CD14-positive monocyte (primary cell): ENCODE measurements around the gene PPBP. TPM values are rescaled to one million over a fixed set of nuclear protein-coding genes. Genes with fewer than 3 reads are reported as not detected.

Source experiments
- DNase-seq, 3 donors: peaks; one replicate each; pipeline ENCODE4 v3.0.0-alpha.2; 2011 to 2022
- H2AFZ ChIP-seq: 2 replicates; pipeline ENCODE4 v1.6.0; 2012; ENCODE audit warnings: mild to moderate bottlenecking, low read depth, low read length, inconsistent platforms; ENCODE audit not compliant: insufficient read depth, poor library complexity, severe bottlenecking
- H3K27ac ChIP-seq, 2 donors: 1 replicate in 1 of 2; 2 replicates in 1 of 2; pipeline ENCODE4 v1.5.1; 2012 to 2013; ENCODE audit warnings: low read length in 2 of 2, control low read depth in 1 of 2, inconsistent platforms in 1 of 2, low read depth in 1 of 2, mild to moderate bottlenecking in 1 of 2
- H3K27me3 ChIP-seq, 2 donors: one replicate each; pipeline versions ENCODE4 v1.6.0 to v1.6.1; 2011 to 2013; ENCODE audit warnings: low read length in 2 of 2; ENCODE audit not compliant: control insufficient read depth in 2 of 2, insufficient read depth in 2 of 2
- H3K36me3 ChIP-seq, 2 donors: replicated peaks in 1 of 2; 1 replicate in 1 of 2; 2 replicates in 1 of 2; pipeline versions ENCODE4 v1.5.1 to v1.6.1; 2012 to 2013; ENCODE audit warnings: low read length in 2 of 2, control low read depth in 1 of 2, inconsistent platforms in 1 of 2, mild to moderate bottlenecking in 1 of 2; ENCODE audit not compliant: insufficient read depth in 2 of 2, control insufficient read depth in 1 of 2
- H3K4me1 ChIP-seq, 2 donors: 1 replicate in 1 of 2; 2 replicates in 1 of 2; pipeline versions ENCODE4 v1.5.1 to v1.6.1; 2012 to 2013; ENCODE audit warnings: low read length in 2 of 2, control low read depth in 1 of 2, inconsistent platforms in 1 of 2, mild to moderate bottlenecking in 1 of 2, moderate library complexity in 1 of 2; ENCODE audit not compliant: insufficient read depth in 2 of 2, control insufficient read depth in 1 of 2
- H3K4me2 ChIP-seq: replicated peaks from 2 replicates; pipeline ENCODE3; 2012; ENCODE audit warnings: low read length, moderate library complexity, mild to moderate bottlenecking; ENCODE audit not compliant: poor library complexity, severe bottlenecking; ENCODE audit errors: extremely low read depth
- H3K4me3 ChIP-seq, 3 experiments: fragments of 200-600 bp in 1 of 3; sonication (generic) in 1 of 3; replicated peaks in 1 of 3; 1 replicate in 2 of 3; 2 replicates in 1 of 3; pipeline ENCODE4 v1.5.1; 2011 to 2013; ENCODE audit warnings: low read length in 3 of 3, mild to moderate bottlenecking in 3 of 3, control low read depth in 2 of 3, low read depth in 2 of 3, inconsistent platforms in 1 of 3, moderate library complexity in 1 of 3
- H3K79me2 ChIP-seq: 2 replicates; pipeline ENCODE4 v1.6.0; 2012; ENCODE audit warnings: mild to moderate bottlenecking, control low read depth, inconsistent platforms, low read length, moderate library complexity; ENCODE audit not compliant: insufficient read depth
- H3K9ac ChIP-seq: 2 replicates; pipeline ENCODE4 v1.6.0; 2017; ENCODE audit warnings: low read length, mild to moderate bottlenecking; ENCODE audit not compliant: insufficient read depth, poor library complexity, severe bottlenecking
- H3K9me3 ChIP-seq, 2 donors: replicated peaks in 1 of 2; 1 replicate in 1 of 2; 2 replicates in 1 of 2; pipeline versions ENCODE4 v1.5.1 to v1.6.1; 2012 to 2013; ENCODE audit warnings: low read length in 2 of 2, control low read depth in 1 of 2; ENCODE audit not compliant: control insufficient read depth in 1 of 2, insufficient read depth in 1 of 2
- H4K20me1 ChIP-seq: 2 replicates; pipeline ENCODE4 v1.6.0; 2012; ENCODE audit warnings: mild to moderate bottlenecking, low read length, control low read depth, moderate library complexity; ENCODE audit not compliant: insufficient read depth
- H3K27ac Mint-ChIP-seq, 7 donors: one replicate each; pipeline ENCODE4 v1.8.0; 2020; ENCODE audit warnings: mild to moderate bottlenecking in 7 of 7, mixed read lengths in 7 of 7, moderate library complexity in 6 of 7, inconsistent platforms in 2 of 7
- H3K27me3 Mint-ChIP-seq, 3 donors: one replicate each; pipeline ENCODE4 v1.8.0; 2021 to 2022; ENCODE audit warnings: low read depth in 3 of 3, mild to moderate bottlenecking in 3 of 3, mixed read lengths in 3 of 3, moderate library complexity in 3 of 3, inconsistent platforms in 1 of 3
- H3K36me3 Mint-ChIP-seq, 2 donors: one replicate each; pipeline ENCODE4 v1.8.0; 2020; ENCODE audit warnings: mixed read lengths in 2 of 2, inconsistent platforms in 1 of 2, mild to moderate bottlenecking in 1 of 2
- H3K4me1 Mint-ChIP-seq: one replicate; pipeline ENCODE4 v1.8.0; 2020; ENCODE audit warnings: mild to moderate bottlenecking, mixed read lengths
- H3K4me3 Mint-ChIP-seq, 2 donors: one replicate each; pipeline ENCODE4 v1.8.0; 2020; ENCODE audit warnings: mild to moderate bottlenecking in 2 of 2, mixed read lengths in 2 of 2, moderate library complexity in 1 of 2
- H3K9me3 Mint-ChIP-seq, 7 donors: one replicate each; pipeline ENCODE4 v1.8.0; 2020 to 2022; ENCODE audit warnings: mixed read lengths in 7 of 7, mild to moderate bottlenecking in 6 of 7, moderate library complexity in 6 of 7, inconsistent platforms in 2 of 7
- WGBS: methylation state at CpG from one replicate; pipeline ENCODE4 v1.1.5; 2013; ENCODE audit warnings: missing lambda C conversion rate; ENCODE audit not compliant: insufficient coverage; 5-methylcytosine and 5-hydroxymethylcytosine counted together
- intact Hi-C, 2 donors: fragments of 100-400 bp; cut with micrococcal nuclease; formaldehyde crosslinking; loops; one replicate each; pipeline versions ENCODE4 v1.15.0 to v1.15.1; 2023
- polyA plus RNA-seq, 3 donors: library from polyadenylated mRNA; depleted of rRNA in 1 of 3; unstranded in 2 of 3; stranded (reverse) in 1 of 3; fragments of 300-500 nt in 2 of 3; fragments of >200 nt in 1 of 3; fragmentation: Illumina TruSeq in 2 of 3; gene quantifications; 1 replicate in 2 of 3; 2 replicates in 1 of 3; pipeline ENCODE4 v1.2.3, GENCODE V29; 2012 to 2021
- TF ChIP-seq, protein P1 (sequence below): fragments of 200-600 bp; IDR thresholded peaks from one replicate; pipeline ENCODE4 v1.8.0; 2022; ENCODE audit warnings: antibody characterized with exemption, mild to moderate bottlenecking

Gene PPBP
- polyA plus RNA-seq, 3 donors: 0.65 to 63.1 (median 16.3) TPM

DNA sequence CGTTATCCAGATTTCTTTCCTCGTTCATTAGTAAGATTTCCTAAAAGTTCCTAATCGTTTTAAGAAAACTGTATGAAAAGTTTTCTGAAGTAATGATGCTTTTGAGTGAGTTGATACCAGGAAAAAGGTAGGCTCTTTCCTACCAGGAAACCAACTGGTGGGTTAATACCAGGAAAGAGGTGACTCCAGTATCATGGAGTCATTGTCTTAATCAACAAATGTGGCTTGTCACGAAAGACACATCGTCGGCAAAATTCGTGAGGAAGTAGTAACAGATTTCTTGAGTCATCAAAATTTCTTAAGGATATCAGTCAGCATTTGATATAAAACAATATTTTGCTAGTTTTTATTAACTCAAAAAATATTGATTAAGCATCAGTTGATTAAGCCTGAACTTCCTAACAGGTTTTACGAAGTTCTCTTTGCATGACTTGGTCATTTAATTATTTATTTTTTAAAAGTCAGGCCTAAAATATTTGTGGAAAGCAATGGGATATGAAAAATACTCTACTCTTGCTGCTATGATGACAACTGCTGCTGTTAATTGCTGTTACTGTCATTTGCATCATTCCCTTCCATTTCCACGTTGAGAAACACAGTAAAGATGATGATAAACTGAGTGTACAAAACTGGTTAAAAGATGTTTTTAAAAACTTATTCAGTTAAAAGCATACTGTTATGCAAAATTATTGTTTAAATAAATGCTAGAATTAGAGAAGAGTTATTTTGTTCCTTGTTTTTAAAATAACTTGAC is 3.2 kb upstream of the PPBP start:
- Histone ChIP-seq H3K9ac (no peak overlapping the region), H3K9me3 (no peaks in the 10 kb centered on the region), H3K4me3 (no peak overlapping the region), H3K4me1 (no peaks in the 10 kb centered on the region), H4K20me1 (no peaks in the 10 kb centered on the region), H3K79me2 (no peaks in the 10 kb centered on the region), H3K4me2 (no peak overlapping the region), H3K36me3 (no peaks in the 10 kb centered on the region), H3K27ac (no peak overlapping the region), H3K27me3 (no peaks in the 10 kb centered on the region), H2AFZ (no peak overlapping the region)
- intact Hi-C loops: no loop called here
- Mint-ChIP-seq H3K4me1 (peaks cover 2% of the 10 kb centered on the region), H3K36me3 (no peaks in the 10 kb centered on the region), H3K9me3 (peaks cover 0 to 3% (median 0%) of the 10 kb centered on the region in 7 donors), H3K27ac (no peak overlapping the region), H3K4me3 (no peak overlapping the region), H3K27me3 (peaks cover 2 to 3% (median 2%) of the 10 kb centered on the region in 3 donors)
- TF ChIP-seq, protein P1, sequence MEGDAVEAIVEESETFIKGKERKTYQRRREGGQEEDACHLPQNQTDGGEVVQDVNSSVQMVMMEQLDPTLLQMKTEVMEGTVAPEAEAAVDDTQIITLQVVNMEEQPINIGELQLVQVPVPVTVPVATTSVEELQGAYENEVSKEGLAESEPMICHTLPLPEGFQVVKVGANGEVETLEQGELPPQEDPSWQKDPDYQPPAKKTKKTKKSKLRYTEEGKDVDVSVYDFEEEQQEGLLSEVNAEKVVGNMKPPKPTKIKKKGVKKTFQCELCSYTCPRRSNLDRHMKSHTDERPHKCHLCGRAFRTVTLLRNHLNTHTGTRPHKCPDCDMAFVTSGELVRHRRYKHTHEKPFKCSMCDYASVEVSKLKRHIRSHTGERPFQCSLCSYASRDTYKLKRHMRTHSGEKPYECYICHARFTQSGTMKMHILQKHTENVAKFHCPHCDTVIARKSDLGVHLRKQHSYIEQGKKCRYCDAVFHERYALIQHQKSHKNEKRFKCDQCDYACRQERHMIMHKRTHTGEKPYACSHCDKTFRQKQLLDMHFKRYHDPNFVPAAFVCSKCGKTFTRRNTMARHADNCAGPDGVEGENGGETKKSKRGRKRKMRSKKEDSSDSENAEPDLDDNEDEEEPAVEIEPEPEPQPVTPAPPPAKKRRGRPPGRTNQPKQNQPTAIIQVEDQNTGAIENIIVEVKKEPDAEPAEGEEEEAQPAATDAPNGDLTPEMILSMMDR: no peak
- DNase-seq: no peak
- no CpG with 5 or more reads among the region's 9 CpGs for WGBS

DNA sequence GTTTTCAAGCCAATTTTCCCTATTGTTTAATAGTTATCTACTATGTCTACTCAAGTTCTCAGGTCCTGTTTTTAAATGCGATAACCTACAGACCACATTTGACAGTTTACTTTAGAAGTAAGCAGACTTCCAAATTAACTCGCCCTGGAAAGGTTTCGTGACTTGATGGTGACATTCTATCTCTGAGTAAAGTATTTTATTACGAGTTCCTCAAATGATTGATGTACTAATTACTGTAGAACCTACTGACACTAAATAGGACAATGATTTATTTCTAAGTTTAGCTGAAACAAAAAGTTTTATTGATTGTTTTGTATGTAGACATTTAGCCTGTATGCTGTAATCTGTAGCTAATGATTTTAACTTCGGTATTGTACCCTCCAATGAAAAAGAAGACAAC is 1.9 kb upstream of the PPBP start:
- Histone ChIP-seq H3K4me1 (no peaks in the 10 kb centered on the region), H3K27me3 (no peaks in the 10 kb centered on the region), H4K20me1 (no peaks in the 10 kb centered on the region), H3K9ac (no peak overlapping the region), H3K27ac (no peak overlapping the region), H3K79me2 (no peaks in the 10 kb centered on the region), H3K4me3 (no peak overlapping the region), H2AFZ (no peak overlapping the region), H3K36me3 (no peaks in the 10 kb centered on the region), H3K9me3 (no peaks in the 10 kb centered on the region), H3K4me2 (no peak overlapping the region)
- Mint-ChIP-seq H3K4me3 (no peak overlapping the region), H3K36me3 (no peaks in the 10 kb centered on the region), H3K27ac (no peak overlapping the region), H3K4me1 (peaks cover 2% of the 10 kb centered on the region), H3K27me3 (peaks cover 0 to 2% (median 2%) of the 10 kb centered on the region in 3 donors), H3K9me3 (peaks cover 0 to 3% (median 0%) of the 10 kb centered on the region in 7 donors)
- TF ChIP-seq, protein P1: no peak
- DNase-seq: no peak
- no CpG with 5 or more reads among the region's 5 CpGs for WGBS
- intact Hi-C loops: no loop called here
